Neural cell (in vitro differentiated cells): Measurements from ENCODE around the gene BCL11B.

Experiments used
- EP300 ChIP-seq: fragments of 450-650 bp; conservative IDR thresholded peaks from 2 replicates; pipeline ENCODE4 v1.6.1; 2014; ENCODE audit warnings: antibody characterized with exemption, mild to moderate bottlenecking, moderate library complexity; ENCODE audit not compliant: poor library complexity, severe bottlenecking
- EZH2 ChIP-seq: fragments of 200-600, 300-800 bp; shearing (Covaris generic), sonication (generic); IDR thresholded peaks from 2 replicates; pipeline ENCODE4 v1.6.1; 2014; ENCODE audit warnings: antibody characterized with exemption, low read length, borderline replicate concordance, mild to moderate bottlenecking; ENCODE audit not compliant: insufficient read depth, poor library complexity, severe bottlenecking
- MXI1 ChIP-seq: fragments of 450-650 bp; conservative IDR thresholded peaks from 2 replicates; pipeline ENCODE4 v1.6.1; 2014; ENCODE audit warnings: antibody characterized with exemption, mild to moderate bottlenecking; ENCODE audit not compliant: poor library complexity, severe bottlenecking
- POLR2AphosphoS5 ChIP-seq: IDR thresholded peaks from 2 replicates; pipeline ENCODE4 v1.6.1; 2012
- SMC3 ChIP-seq: fragments of 450-650 bp; conservative IDR thresholded peaks from 2 replicates; pipeline ENCODE4 v1.6.1; 2014; ENCODE audit warnings: antibody characterized with exemption, mild to moderate bottlenecking, moderate library complexity; ENCODE audit not compliant: poor library complexity
- TF ChIP-seq, protein P1 (sequence below): fragments of 450-650 bp; IDR thresholded peaks from 2 replicates; pipeline ENCODE4 v1.5.1; 2014; ENCODE audit warnings: antibody characterized with exemption, mild to moderate bottlenecking, moderate library complexity; ENCODE audit not compliant: poor library complexity, severe bottlenecking

DNA sequence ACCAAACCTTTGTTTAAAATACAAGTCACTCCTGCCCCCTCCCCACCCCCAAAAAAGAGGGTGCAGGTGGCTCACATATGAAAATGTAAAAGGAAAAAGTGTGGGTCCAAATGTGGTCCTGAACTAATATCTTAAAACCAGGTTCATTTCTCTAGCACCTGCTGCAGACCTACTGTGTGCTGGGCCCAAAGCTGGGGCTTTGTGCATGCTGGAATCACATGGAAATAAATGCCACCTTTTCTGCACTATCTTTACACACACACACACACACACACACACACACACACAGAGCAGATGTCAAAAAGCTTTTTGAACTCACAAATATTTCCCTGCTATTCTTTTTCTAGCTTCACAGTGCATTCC, 3.2 kb upstream of the BCL11B start:
- TF ChIP-seq SMC3: no peak
- TF ChIP-seq MXI1: no peak
- TF ChIP-seq, protein P1, sequence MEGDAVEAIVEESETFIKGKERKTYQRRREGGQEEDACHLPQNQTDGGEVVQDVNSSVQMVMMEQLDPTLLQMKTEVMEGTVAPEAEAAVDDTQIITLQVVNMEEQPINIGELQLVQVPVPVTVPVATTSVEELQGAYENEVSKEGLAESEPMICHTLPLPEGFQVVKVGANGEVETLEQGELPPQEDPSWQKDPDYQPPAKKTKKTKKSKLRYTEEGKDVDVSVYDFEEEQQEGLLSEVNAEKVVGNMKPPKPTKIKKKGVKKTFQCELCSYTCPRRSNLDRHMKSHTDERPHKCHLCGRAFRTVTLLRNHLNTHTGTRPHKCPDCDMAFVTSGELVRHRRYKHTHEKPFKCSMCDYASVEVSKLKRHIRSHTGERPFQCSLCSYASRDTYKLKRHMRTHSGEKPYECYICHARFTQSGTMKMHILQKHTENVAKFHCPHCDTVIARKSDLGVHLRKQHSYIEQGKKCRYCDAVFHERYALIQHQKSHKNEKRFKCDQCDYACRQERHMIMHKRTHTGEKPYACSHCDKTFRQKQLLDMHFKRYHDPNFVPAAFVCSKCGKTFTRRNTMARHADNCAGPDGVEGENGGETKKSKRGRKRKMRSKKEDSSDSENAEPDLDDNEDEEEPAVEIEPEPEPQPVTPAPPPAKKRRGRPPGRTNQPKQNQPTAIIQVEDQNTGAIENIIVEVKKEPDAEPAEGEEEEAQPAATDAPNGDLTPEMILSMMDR: no peak
- no peak for TF ChIP-seq EZH2
- TF ChIP-seq EP300: no peak
- TF ChIP-seq POLR2AphosphoS5: no peak
